H9 (cell line): ENCODE measurements around the gene EPS8L3. TPM values are rescaled to one million over a fixed set of nuclear protein-coding genes. Genes with fewer than 3 reads are reported as not detected.

Source experiments
- DNase-seq: peaks from one replicate; pipeline ENCODE4 v3.0.0-alpha.2; 2017
- H2AFZ ChIP-seq: one replicate; pipeline ENCODE4 v1.6.1; 2013; ENCODE audit warnings: mild to moderate bottlenecking, low read length, control low read depth, moderate library complexity
- H2AK5ac ChIP-seq: 2 replicates; pipeline ENCODE4 v1.6.1; 2013; ENCODE audit warnings: low read length, control low read depth, mixed read lengths; ENCODE audit not compliant: insufficient read length
- H2BK120ac ChIP-seq: one replicate; pipeline ENCODE4 v1.6.1; 2013; ENCODE audit warnings: low read depth, mild to moderate bottlenecking, low read length, control low read depth, inconsistent platforms; ENCODE audit not compliant: poor library complexity, severe bottlenecking
- H2BK12ac ChIP-seq: 2 replicates; pipeline ENCODE4 v1.6.1; 2013; ENCODE audit warnings: low read length, control low read depth, mixed read lengths, low read depth; ENCODE audit not compliant: insufficient read length
- H2BK15ac ChIP-seq: 2 replicates; pipeline ENCODE4 v1.6.1; 2013; ENCODE audit warnings: low read depth, low read length, control low read depth
- H2BK20ac ChIP-seq: one replicate; pipeline ENCODE4 v1.6.1; 2013; ENCODE audit warnings: low read depth, mild to moderate bottlenecking, low read length, control low read depth, inconsistent platforms; ENCODE audit not compliant: poor library complexity, severe bottlenecking
- H2BK5ac ChIP-seq: 2 replicates; pipeline ENCODE4 v1.6.1; 2013; ENCODE audit warnings: low read length, control low read depth, mixed read lengths; ENCODE audit not compliant: insufficient read length
- H3K14ac ChIP-seq: 2 replicates; pipeline ENCODE4 v1.6.1; 2013; ENCODE audit warnings: low read length, control low read depth; ENCODE audit not compliant: insufficient read depth
- H3K18ac ChIP-seq: 2 replicates; pipeline ENCODE4 v1.6.1; 2013; ENCODE audit warnings: low read depth, mild to moderate bottlenecking, mixed read lengths, low read length, control low read depth; ENCODE audit not compliant: insufficient read length
- H3K23ac ChIP-seq: 2 replicates; pipeline ENCODE4 v1.6.1; 2013; ENCODE audit warnings: low read length, control low read depth, mixed read lengths, low read depth; ENCODE audit not compliant: insufficient read length
- H3K23me2 ChIP-seq: 2 replicates; pipeline ENCODE4 v1.6.1; 2013; ENCODE audit warnings: low read depth, mild to moderate bottlenecking, mixed read lengths, low read length, control low read depth; ENCODE audit not compliant: insufficient read length, poor library complexity, severe bottlenecking
- H3K27ac ChIP-seq: 2 replicates; pipeline ENCODE4 v1.5.1; 2013; ENCODE audit warnings: low read length, control low read depth, mixed read lengths, low read depth; ENCODE audit not compliant: insufficient read length
- H3K27me3 ChIP-seq: 2 replicates; pipeline ENCODE4 v1.6.1; 2013; ENCODE audit warnings: low read length, control low read depth, inconsistent platforms; ENCODE audit not compliant: insufficient read depth
- H3K4ac ChIP-seq: 2 replicates; pipeline ENCODE4 v1.6.1; 2013; ENCODE audit warnings: low read depth, mild to moderate bottlenecking, control low read depth, inconsistent platforms, low read length, moderate library complexity
- H3K4me1 ChIP-seq: 2 replicates; pipeline ENCODE4 v1.6.1; 2013; ENCODE audit warnings: low read length, control low read depth, inconsistent platforms; ENCODE audit not compliant: insufficient read depth
- H3K4me2 ChIP-seq: 2 replicates; pipeline ENCODE4 v1.6.1; 2013; ENCODE audit warnings: low read length, control low read depth, mixed read lengths; ENCODE audit not compliant: insufficient read length, insufficient read depth
- H3K56ac ChIP-seq: 2 replicates; pipeline ENCODE4 v1.6.1; 2013; ENCODE audit warnings: low read depth, mild to moderate bottlenecking, mixed read lengths, low read length, control low read depth; ENCODE audit not compliant: insufficient read length
- H3K79me1 ChIP-seq: 2 replicates; pipeline ENCODE4 v1.6.1; 2013; ENCODE audit warnings: low read depth, mild to moderate bottlenecking, moderate library complexity, low read length, control low read depth, inconsistent platforms; ENCODE audit not compliant: insufficient read depth, poor library complexity, severe bottlenecking
- H3K79me2 ChIP-seq: 2 replicates; pipeline ENCODE4 v1.6.1; 2013; ENCODE audit warnings: low read length, control low read depth, inconsistent platforms; ENCODE audit not compliant: insufficient read depth
- H3K9ac ChIP-seq: 2 replicates; pipeline ENCODE4 v1.6.1; 2013; ENCODE audit warnings: low read length, control low read depth, mixed read lengths; ENCODE audit not compliant: insufficient read length; ENCODE audit errors: extremely low read depth
- H3K9me3 ChIP-seq: one replicate; pipeline ENCODE4 v1.6.1; 2013; ENCODE audit warnings: low read depth, low read length, inconsistent platforms; ENCODE audit not compliant: control insufficient read depth
- H3T11ph ChIP-seq: one replicate; pipeline ENCODE4 v1.6.1; 2013; ENCODE audit warnings: mild to moderate bottlenecking, low read length, control low read depth, inconsistent platforms
- H4K20me1 ChIP-seq: one replicate; pipeline ENCODE4 v1.6.1; 2013; ENCODE audit not compliant: control insufficient read depth, insufficient read length, insufficient read depth
- H4K5ac ChIP-seq: 2 replicates; pipeline ENCODE4 v1.6.1; 2013; ENCODE audit warnings: low read depth, mild to moderate bottlenecking, mixed read lengths, low read length, control low read depth; ENCODE audit not compliant: insufficient read length
- H4K8ac ChIP-seq: replicated peaks from 2 replicates; pipeline ENCODE4 v1.6.1; 2013; ENCODE audit warnings: low read length, control low read depth, mixed read lengths, low read depth; ENCODE audit not compliant: insufficient read length
- H4K91ac ChIP-seq: 2 replicates; pipeline ENCODE4 v1.6.1; 2013; ENCODE audit warnings: low read depth, mild to moderate bottlenecking, moderate library complexity, mixed read lengths, low read length, control low read depth; ENCODE audit not compliant: insufficient read length
- H3K27ac Mint-ChIP-seq, 3 experiments: 2 replicates in 2 of 3; 3 replicates in 1 of 3; pipeline ENCODE4 v1.8.0; 2020 to 2021; ENCODE audit warnings: mixed read lengths in 3 of 3, mild to moderate bottlenecking in 1 of 3, moderate library complexity in 1 of 3
- H3K27me3 Mint-ChIP-seq: 2 replicates; pipeline ENCODE4 v1.8.0; 2021; ENCODE audit warnings: low read depth, mild to moderate bottlenecking, moderate library complexity, mixed read lengths
- H3K36me3 Mint-ChIP-seq, 3 experiments: 2 replicates in 2 of 3; 3 replicates in 1 of 3; pipeline ENCODE4 v1.8.0; 2020 to 2021; ENCODE audit warnings: low read depth in 3 of 3, mixed read lengths in 3 of 3; ENCODE audit not compliant: insufficient read depth in 1 of 3
- H3K4me1 Mint-ChIP-seq, 2 experiments: 2 replicates each; pipeline ENCODE4 v1.8.0; 2020; ENCODE audit warnings: mixed read lengths in 2 of 2
- H3K4me3 Mint-ChIP-seq, 2 experiments: 2 replicates in 1 of 2; 3 replicates in 1 of 2; pipeline ENCODE4 v1.8.0; 2020 to 2021; ENCODE audit warnings: mild to moderate bottlenecking in 2 of 2, mixed read lengths in 2 of 2, moderate library complexity in 1 of 2
- H3K9me3 Mint-ChIP-seq, 2 experiments: 2 replicates in 1 of 2; 3 replicates in 1 of 2; pipeline ENCODE4 v1.8.0; 2020; ENCODE audit warnings: mild to moderate bottlenecking in 2 of 2, mixed read lengths in 2 of 2, moderate library complexity in 1 of 2
- CTCF ChIP-seq: fragments of 200-600 bp; sonication (generic); conservative IDR thresholded peaks from 3 replicates; pipeline ENCODE4 v1.8.0; 2021; ENCODE audit warnings: antibody characterized with exemption, mild to moderate bottlenecking
- total RNA-seq: library from RNA; stranded (reverse); gene quantifications from 2 replicates; pipeline ENCODE4 v1.2.1, GENCODE V29; 2021

EPS8L3 gene
- total RNA-seq, 1 experiment from 2014 or later, result not detected

DNA sequence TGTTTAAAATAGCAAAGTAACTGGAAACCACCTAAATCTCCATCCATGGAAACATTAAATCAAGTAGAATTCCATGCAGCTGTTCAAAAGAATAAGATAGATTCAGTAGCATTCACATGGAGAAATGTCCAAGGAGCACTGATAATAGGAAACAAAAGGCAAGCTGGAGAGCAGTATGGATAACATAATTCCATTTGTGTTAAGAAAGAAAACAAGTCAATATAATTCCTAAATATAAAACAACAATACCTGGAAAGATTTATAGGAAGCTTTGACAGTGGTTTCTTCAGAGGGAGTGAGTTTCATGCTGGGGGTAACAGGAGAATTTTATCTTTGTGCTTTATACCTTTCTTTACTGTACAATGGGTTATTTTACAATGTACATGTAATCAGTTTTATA lies 36.6 kb upstream of the EPS8L3 start:
- no peak overlapping the region for H2BK20ac ChIP-seq
- no peak overlapping the region for H2AK5ac ChIP-seq
- no peaks in the 10 kb centered on the region for H3K36me3 Mint-ChIP-seq
- H3K14ac ChIP-seq, result no peak overlapping the region
- no peaks in the 10 kb centered on the region for H3K23me2 ChIP-seq
- no peak overlapping the region for H3K4ac ChIP-seq
- TF ChIP-seq CTCF, result no peak
- no peak overlapping the region for H3K56ac ChIP-seq
- H3K4me1 Mint-ChIP-seq, result peaks cover 12 to 17% of the 10 kb centered on the region in 2 experiments; a peak in 3 of 4 replicates
- no peak for DNase-seq
- no peak overlapping the region for H3K9ac ChIP-seq
- no peak overlapping the region for H3K4me3 Mint-ChIP-seq
- H3K79me2 ChIP-seq, result no peaks in the 10 kb centered on the region
- H4K8ac ChIP-seq, result no peak overlapping the region
- no peaks in the 10 kb centered on the region for H3K9me3 ChIP-seq
- no peak overlapping the region for H3K27ac ChIP-seq
- no peak overlapping the region for H2AFZ ChIP-seq
- H3K27ac Mint-ChIP-seq, result no peak overlapping the region
- H3T11ph ChIP-seq, result no peak overlapping the region
- no peak overlapping the region for H3K4me2 ChIP-seq
- no peak overlapping the region for H4K91ac ChIP-seq
- H4K20me1 ChIP-seq, result no peaks in the 10 kb centered on the region
- no peak overlapping the region for H2BK120ac ChIP-seq
- H3K4me1 ChIP-seq, result no peaks in the 10 kb centered on the region
- no peak overlapping the region for H4K5ac ChIP-seq
- H3K27me3 Mint-ChIP-seq, result peaks cover 4% of the 10 kb centered on the region; the same call in 1 of the 2 replicates
- no peak overlapping the region for H3K18ac ChIP-seq
- no peak overlapping the region for H2BK15ac ChIP-seq
- no peaks in the 10 kb centered on the region for H3K79me1 ChIP-seq
- no peak overlapping the region for H2BK12ac ChIP-seq
- H3K9me3 Mint-ChIP-seq, result no peaks in the 10 kb centered on the region
- H2BK5ac ChIP-seq, result no peak overlapping the region
- H3K23ac ChIP-seq, result no peak overlapping the region
- H3K27me3 ChIP-seq, result no peaks in the 10 kb centered on the region; the same call in 1 of the 2 replicates
